Diencephalon (tissue), 1 donor: ENCODE results near the gene AGAP2. TPM values are rescaled to one million over a fixed set of nuclear protein-coding genes. Genes with fewer than 3 reads are reported as not detected.

Experiments
- total RNA-seq: library from RNA; depleted of rRNA; stranded (reverse); fragments of >200 nt; gene quantifications from one replicate; pipeline ENCODE4 v1.2.3, GENCODE V29; 2014

AGAP2 gene
- 55.6 TPM for total RNA-seq

GRCh38 chr12:57738661-57739237 lies at the start of gene AGAP2:
AGAP2 (minus strand) TSS chr12:57738742; CDS start chr12:57738246, 496 bp downstream.

DNA sequence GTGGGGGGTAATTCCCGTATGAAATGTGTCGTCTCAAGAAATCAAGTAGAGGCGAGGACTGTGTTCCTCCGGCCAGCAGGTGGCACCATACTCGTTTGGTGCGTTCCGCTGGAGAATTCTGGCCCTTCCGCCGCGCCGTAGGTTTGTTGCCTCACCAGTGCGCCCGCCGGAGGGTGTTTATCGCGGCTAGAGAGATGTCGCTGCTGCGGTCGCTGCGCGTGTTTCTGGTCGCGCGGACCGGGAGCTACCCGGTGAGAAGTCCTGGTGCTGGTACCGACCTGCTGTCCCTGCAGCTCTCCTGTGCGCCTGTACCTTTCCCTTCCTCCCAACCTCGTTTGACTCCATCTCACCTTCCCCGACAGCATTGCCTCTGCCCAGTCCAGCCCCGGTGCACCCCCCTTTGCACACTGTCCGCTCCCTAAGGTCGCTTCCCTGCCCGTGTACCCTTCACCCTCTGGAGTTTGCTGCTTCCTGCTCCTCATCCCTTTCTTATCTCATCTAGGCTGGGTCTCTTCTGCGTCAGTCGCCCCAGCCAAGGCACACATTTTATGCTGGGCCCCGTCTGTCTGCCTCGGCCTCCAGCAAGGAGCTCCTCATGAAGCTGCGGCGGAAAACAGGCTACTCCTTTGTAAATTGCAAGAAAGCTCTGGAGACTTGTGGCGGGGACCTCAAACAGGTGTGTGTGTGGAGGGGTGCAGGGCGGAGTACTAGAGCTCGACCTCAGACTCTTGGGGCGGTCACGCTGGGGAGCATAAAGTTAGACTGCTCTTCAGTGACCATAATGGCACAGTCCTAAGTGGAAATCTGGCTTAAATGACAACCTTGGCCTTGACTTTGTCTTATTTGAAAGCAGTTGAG lies 44.3 kb upstream of the AGAP2 start, which contains the start of gene TSFM:
TSFM (plus strand) TSS at position 180 of the 858 bp plus-strand sequence; CDS start at position 195, 15 bp downstream.

GRCh38 chr12:57772429-57773322 lies 34.1 kb upstream of the AGAP2 start, which contains the start of gene EEF1AKMT3:
EEF1AKMT3 (plus strand) TSS chr12:57772614; CDS start chr12:57772725, 111 bp downstream.

DNA sequence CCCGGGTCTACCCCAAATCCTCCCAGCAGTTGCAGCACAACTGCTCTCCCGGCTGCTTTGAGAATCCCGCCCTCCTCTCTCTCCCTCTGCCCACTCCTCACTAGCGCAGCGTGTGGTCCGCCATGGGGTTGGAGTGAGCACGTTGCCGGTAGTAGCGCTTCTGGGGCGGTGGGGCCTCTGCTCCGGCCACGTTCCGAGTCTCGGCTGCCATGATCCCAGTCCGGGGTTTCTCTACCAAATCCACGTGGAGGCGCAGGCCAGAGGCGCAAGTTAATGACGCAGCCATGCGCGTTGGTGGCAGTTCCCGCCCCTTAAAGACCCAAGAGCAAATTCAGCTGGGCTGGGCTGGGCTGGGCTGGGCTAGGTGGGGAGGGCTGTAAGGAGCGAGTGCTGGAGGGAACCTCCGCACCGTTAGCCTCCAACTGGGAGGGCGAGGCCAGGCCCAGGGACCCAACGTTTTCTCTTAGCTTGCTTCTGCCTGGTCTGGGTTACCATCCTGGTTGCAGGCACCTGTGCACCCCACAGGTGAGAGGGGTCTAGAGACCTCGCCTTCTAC lies 33.4 kb upstream of the AGAP2 start, which contains the start of gene METTL1:
METTL1 (minus strand) TSS at position 233 of the 556 bp plus-strand sequence; CDS start at position 211, 22 bp downstream.

GRCh38 chr12:57766464-57767304 lies 28.1 kb upstream of the AGAP2 start, which contains the start of gene CYP27B1:
CYP27B1 (minus strand) TSS chr12:57767078; CDS start chr12:57767041, 37 bp downstream.

DNA sequence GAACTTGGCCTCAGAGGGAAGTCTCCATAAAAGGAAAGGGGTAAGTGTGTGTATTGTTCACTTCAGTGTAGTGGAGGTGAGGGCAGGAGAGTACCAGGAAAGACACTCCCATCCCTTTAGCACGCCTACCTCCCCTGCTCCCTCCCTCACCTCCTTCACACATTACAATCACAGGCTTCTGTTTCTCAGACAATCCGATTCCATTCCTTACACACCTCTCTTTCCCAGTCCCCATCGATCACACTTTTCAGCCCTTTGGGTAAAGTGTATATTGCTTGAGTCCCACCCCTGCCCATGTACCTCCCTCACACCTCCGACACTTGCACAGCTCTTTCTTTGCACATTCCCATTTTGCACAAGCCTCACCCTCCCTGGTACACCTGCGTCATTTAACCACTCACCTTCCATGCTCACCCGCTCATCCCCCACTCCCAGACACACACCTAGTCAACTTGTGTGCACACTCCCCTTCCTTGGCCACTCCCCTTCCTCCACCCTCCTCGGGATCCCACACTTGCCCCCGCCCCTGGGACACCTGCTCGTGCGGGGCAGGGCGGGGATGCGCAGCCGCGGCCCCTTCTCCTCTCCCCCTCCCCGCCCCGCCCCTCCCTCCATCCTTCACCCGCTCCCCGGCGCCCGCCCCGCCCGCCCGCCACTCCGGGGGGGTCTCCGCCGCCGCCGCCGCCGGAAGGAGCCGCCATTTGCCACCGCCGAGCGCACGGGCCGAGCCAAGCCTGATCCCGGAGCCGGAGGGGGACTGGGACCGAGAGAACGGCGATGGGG lies 16.1 kb upstream of the AGAP2 start, which contains the start of gene MARCHF9:
MARCHF9 (plus strand) TSS at position 693 of the 783 bp plus-strand sequence. CDS start 426 bp downstream, outside the sequence.

DNA sequence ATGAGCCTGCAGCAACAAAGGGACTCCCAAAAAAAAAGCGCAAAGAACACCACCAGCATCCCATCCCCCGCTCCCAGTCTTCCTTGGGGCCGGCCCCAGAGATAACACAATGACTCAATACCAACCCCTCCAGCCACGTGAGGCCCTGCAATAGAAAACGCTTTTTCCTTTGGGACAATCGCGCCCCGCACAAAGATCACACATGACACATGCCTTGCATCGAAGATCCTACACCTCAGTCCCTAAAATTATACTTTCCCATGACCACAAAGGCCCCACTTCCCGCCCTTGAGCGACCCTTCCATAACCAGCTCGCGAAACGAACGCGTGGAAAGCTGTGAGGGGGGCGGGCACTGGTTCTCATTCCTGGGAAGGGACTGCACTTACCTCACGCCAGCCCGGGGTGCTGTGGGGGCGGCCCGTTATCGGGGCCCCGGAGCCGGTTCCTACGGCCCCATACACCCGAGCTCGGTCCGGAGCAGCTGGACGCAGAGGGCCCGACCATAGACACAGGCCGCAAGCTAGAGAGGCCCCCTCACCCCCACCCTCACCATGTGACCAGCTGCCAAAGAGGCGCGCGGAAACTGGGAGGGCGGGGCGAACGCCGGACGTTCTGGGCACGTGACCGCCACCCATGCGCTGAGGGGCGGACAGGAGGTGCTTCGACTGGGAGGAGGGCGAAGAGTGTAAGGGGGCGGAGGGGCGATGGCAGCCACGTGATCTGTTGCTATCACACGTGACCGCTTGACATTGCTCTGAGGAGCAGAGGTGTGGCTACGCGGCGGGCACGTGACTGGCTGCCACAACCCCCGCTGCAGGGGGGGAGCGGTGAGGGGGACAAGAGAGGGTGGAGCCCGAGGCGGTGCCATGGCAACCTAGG lies 13.5 kb upstream of the AGAP2 start, which contains the start of gene CDK4:
CDK4 (minus strand) TSS at position 523 of the 880 bp plus-strand sequence. CDS start 593 bp downstream, outside the sequence.

GRCh38 chr12:57744777-57745484 lies 6.4 kb upstream of the AGAP2 start, which contains the start of gene TSPAN31:
TSPAN31 (plus strand) TSS chr12:57745039; CDS start chr12:57745155, 116 bp downstream.

DNA sequence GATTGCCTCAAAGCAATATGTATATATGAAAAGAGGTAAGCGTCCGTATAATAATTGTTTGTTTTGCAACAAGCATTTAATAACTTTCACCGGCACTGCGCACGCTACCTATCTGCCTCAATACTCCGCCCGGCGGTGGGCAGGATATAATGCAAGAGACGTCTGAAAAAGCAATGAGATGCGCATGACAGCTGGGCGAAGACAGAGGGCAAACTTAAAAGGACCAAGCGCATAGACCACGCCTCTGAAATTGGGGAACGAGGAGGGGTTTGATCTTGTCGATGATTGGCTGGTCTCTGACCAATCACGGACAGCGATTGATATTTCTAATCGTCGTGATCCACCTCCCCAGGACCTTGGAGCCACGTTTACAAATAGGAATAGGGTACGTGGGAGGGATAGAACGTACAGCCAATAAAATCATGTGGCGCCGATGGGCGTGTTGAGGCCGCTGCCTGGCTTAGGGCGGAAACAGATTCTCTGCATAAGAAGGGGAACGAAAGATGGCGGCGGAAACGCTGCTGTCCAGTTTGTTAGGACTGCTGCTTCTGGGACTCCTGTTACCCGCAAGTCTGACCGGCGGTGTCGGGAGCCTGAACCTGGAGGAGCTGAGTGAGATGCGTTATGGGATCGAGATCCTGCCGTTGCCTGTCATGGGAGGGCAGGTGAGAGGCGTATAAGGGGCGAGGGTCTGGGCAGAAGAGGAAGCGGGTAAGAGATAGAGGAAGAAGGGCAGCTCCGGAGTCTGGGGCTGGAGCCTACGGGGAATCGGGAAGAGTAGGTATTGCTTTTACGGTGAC lies 44.7 kb downstream of the AGAP2 start, which contains the start of gene OS9:
OS9 (plus strand) TSS at position 474 of the 800 bp plus-strand sequence; CDS start at position 504, 30 bp downstream.

Other genes with a start within 250 kb of the AGAP2 start
- gene DDIT3, start 218.2 kb downstream of the AGAP2 start, total RNA-seq: 8.5 TPM
- 4.2 TPM for gene MBD6, start 215.9 kb downstream of the AGAP2 start, total RNA-seq
- gene DCTN2, start 191.6 kb downstream of the AGAP2 start, total RNA-seq: 127 TPM
- gene KIF5A, start 188.7 kb downstream of the AGAP2 start, total RNA-seq: 114 TPM
- 19.6 TPM for gene PIP4K2C, start 147.6 kb downstream of the AGAP2 start, total RNA-seq
- 58.1 TPM for gene DTX3, start 133.9 kb downstream of the AGAP2 start, total RNA-seq
- gene ARHGEF25, start 127.3 kb downstream of the AGAP2 start, total RNA-seq: 22.4 TPM
- 47.5 TPM for gene B4GALNT1, start 105.5 kb downstream of the AGAP2 start, total RNA-seq
- gene OS9, start 44.6 kb downstream of the AGAP2 start, total RNA-seq: 131 TPM
- 52.6 TPM for gene TSPAN31, start 6.3 kb upstream of the AGAP2 start, total RNA-seq
- gene CDK4, start 13.6 kb upstream of the AGAP2 start, total RNA-seq: 60.4 TPM
- gene MARCHF9, start 16.4 kb upstream of the AGAP2 start, total RNA-seq: 21.7 TPM
- not detected for gene CYP27B1, start 28.3 kb upstream of the AGAP2 start, total RNA-seq
- gene METTL1, start 33.4 kb upstream of the AGAP2 start, total RNA-seq: 4.2 TPM
- gene EEF1AKMT3, start 33.9 kb upstream of the AGAP2 start, total RNA-seq: 2.8 TPM
- gene TSFM, start 44.0 kb upstream of the AGAP2 start, total RNA-seq: 28.6 TPM
- 1.8 TPM for gene AVIL, start 80.0 kb upstream of the AGAP2 start, total RNA-seq
- 31.8 TPM for gene CTDSP2, start 108.0 kb upstream of the AGAP2 start, total RNA-seq
- 8.5 TPM for gene ATP23, start 202.8 kb upstream of the AGAP2 start, total RNA-seq